GM18867 (cell line): ENCODE measurements around the gene MAP2K5.

Experiments
- ATAC-seq: cut with Tn5 transposase; IDR thresholded peaks from one replicate; pipeline ENCODE4 v1.9.1; 2021; ENCODE audit warnings: mild to moderate bottlenecking, moderate library complexity; ENCODE audit not compliant: unreplicated experiment

Gene MAP2K5

GRCh38 chr15:67799801-67800205, 257.3 kb downstream of the MAP2K5 start:
- no peak for ATAC-seq

- ATAC-seq, result no peak
These were observed 258.6 kb downstream of the MAP2K5 start for GRCh38 chr15:67801142-67801541.

- ATAC-seq, result no peak
These were observed 259.7 kb downstream of the MAP2K5 start for GRCh38 chr15:67801926-67802914.

- ATAC-seq, result no peak
These were observed 260.8 kb downstream of the MAP2K5 start for GRCh38 chr15:67803299-67803698.

- no peak for ATAC-seq
These were observed 261.7 kb downstream of the MAP2K5 start for GRCh38 chr15:67803996-67804843.

GRCh38 chr15:67805008-67805665, 262.6 kb downstream of the MAP2K5 start:
- no peak for ATAC-seq

- no peak for ATAC-seq
These were observed 263.4 kb downstream of the MAP2K5 start for GRCh38 chr15:67805666-67806516.

GRCh38 chr15:67806536-67806935, 264.0 kb downstream of the MAP2K5 start:
- no peak for ATAC-seq

GRCh38 chr15:67807141-67807540, 264.6 kb downstream of the MAP2K5 start:
- ATAC-seq, result no peak

GRCh38 chr15:67807836-67808235, 265.3 kb downstream of the MAP2K5 start:
- ATAC-seq, result no peak

- ATAC-seq, result no peak
These were observed 266.3 kb downstream of the MAP2K5 start for GRCh38 chr15:67808821-67809220.

- no peak for ATAC-seq
These were observed 266.9 kb downstream of the MAP2K5 start for GRCh38 chr15:67809441-67809840.

GRCh38 chr15:67809866-67810265, 267.4 kb downstream of the MAP2K5 start:
- ATAC-seq, result no peak

GRCh38 chr15:67812241-67812644, 269.7 kb downstream of the MAP2K5 start:
- ATAC-seq, result no peak

GRCh38 chr15:67813104-67813634, 270.7 kb downstream of the MAP2K5 start:
- ATAC-seq, result no peak

GRCh38 chr15:67815036-67815592, 272.6 kb downstream of the MAP2K5 start:
- ATAC-seq, result no peak

GRCh38 chr15:67816668-67817067, 274.2 kb downstream of the MAP2K5 start:
- ATAC-seq, result no peak

GRCh38 chr15:67818464-67818863, 276.0 kb downstream of the MAP2K5 start:
- no peak for ATAC-seq

- no peak for ATAC-seq
These were observed 277.1 kb downstream of the MAP2K5 start for GRCh38 chr15:67819636-67820035.
